ENCODE measurements around the gene KLF8. TPM values are rescaled to one million over a fixed set of nuclear protein-coding genes. Genes with fewer than 3 reads are reported as not detected.
"Not testable (repeated sequence)": the region's sequence is repeated elsewhere in the genome, so short reads cannot be mapped to it uniquely, and the experiment has no call there.

Gene KLF8
- total RNA-seq: 3.3 TPM
- polyA plus RNA-seq (ENCODE audit: insufficient read depth in 1 of 8, insufficient read length in 8 of 8, low replicate concordance in 1 of 8): 1 to 10 TPM; 2.3 to 6.9 (median 4.5) TPM
- long read RNA-seq, donor 1: 0 reads
- long read RNA-seq, donor 2: 0 reads
- long read RNA-seq, donor 3, partial matches to known transcripts: 0 of 1 reads
- long read RNA-seq, donor 3, other reads (novel, unspliced or antisense): 0 of 1 reads
- long read RNA-seq, donor 4, partial matches to known transcripts: 0 of 1 reads
- long read RNA-seq, donor 4, other reads (novel, unspliced or antisense): 0 of 1 reads
- long read RNA-seq, donor 5, partial matches to known transcripts: 0 of 2 reads
- long read RNA-seq, donor 5, other reads (novel, unspliced or antisense): 0 of 2 reads
- long read RNA-seq, donor 6, full-length matches to known transcripts: 2 of 2 reads
- long read RNA-seq, donor 6, partial matches to known transcripts: 0 of 2 reads
- long read RNA-seq, donor 6, other reads (novel, unspliced or antisense): 0 of 2 reads
- long read RNA-seq, donor 7: 0 reads
- long read RNA-seq, donor 8, full-length matches to known transcripts: 1 of 1 reads
- long read RNA-seq, donor 8, partial matches to known transcripts: 0 of 1 reads
- long read RNA-seq, donor 8, other reads (novel, unspliced or antisense): 0 of 1 reads
- long read RNA-seq, donor 9: 0 reads
- long read RNA-seq, donor 10, full-length matches to known transcripts: 5 of 5 reads
- long read RNA-seq, donor 10, partial matches to known transcripts: 0 of 5 reads
- long read RNA-seq, donor 10, other reads (novel, unspliced or antisense): 0 of 5 reads
- long read RNA-seq, donor 11: 0 reads

DNA sequence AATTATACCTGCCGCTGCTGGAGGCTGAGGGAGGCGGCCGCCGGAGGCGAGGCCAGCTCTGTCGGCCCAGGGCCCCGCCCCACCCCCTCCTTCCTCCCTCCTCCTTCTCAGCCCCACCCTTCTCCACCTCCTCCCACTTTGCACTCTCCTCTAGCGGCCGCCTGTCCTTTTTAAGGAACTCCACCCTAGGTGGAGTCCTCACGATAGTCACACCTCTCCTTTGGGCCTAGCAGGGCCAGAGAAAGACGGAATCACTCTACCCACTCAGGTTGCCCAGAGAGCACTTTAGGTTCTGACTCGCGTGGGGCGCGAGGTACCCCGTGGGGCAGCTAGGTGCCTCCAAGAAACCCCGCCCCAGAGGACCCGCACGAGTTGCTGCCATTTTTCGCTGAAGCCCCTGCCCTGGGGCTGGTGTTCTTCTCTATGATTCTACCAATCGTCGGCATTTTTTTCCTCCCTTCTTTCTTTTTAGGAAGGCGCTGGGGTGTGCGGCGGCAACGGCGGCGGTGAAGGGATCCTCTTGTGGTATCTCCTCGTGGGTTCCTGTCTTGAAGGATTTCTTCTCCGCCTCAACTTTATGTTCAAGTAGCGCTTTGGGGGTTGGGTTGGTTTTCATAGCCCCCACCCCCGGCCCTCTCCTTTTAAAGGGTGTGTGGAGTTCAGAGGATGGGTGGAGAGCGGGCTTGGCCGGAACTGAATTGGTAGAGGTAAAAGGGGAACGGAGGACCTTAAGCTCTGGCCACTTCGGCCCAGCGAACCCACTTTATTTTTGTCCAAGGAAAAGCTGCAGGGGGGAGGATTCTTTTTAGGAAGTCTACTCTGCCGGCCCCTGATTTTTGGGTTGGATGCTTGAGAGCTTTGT lies at the start of gene KLF8:
TSS of gene KLF8 (plus strand) at position 136 of the 862 bp plus-strand sequence. CDS start 979 bp downstream, outside the sequence.
- Histone ChIP-seq H3K9me3 (replicated peaks; ENCODE audit: control insufficient read depth, low read depth, low read length) (no peaks in the 10 kb centered on the region), H3K27me3 (ENCODE audit: control insufficient read depth, insufficient read depth, low read length) (peaks cover 27% of the 10 kb centered on the region), H3K4me1 (ENCODE audit: control insufficient read depth, insufficient read depth, low read length) (peaks cover 4% of the 10 kb centered on the region), H3K36me3 (ENCODE audit: control insufficient read depth, insufficient read depth, low read length) (no peaks in the 10 kb centered on the region), H3K27ac (ENCODE audit: low read length) (peak within 1 kb of the TSS; percentile 51), H3K4me3 (ENCODE audit: low read length) (peak within 1 kb of the TSS; percentile 47)
- peak; percentile 41 for DNase-seq
- WGBS (ENCODE audit: insufficient coverage): 27% methylated on average over 22 of the region's 38 CpGs

DNA sequence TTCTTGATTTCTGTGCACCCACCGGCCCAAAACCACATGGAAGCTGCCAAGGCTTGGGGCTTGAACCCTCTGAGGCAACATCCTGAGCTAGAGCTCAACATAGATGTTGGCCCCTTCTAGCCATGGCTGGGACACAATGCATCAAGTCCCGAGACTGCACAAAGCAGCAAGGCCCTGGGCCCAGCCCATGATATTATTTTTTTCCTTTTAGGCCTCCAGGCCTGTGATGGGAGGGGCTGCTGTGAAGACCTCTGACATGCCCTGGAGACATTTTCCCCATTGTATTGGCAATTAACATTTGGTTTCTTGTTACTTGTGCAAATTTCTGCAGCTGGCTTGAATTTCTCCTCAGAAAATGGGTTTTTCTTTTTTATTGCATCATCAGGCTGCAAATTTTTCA lies 25.2 kb upstream of the KLF8 start:
- not testable (repeated sequence) for H3K27ac ChIP-seq (ENCODE audit: low read length); H3K27me3 ChIP-seq (ENCODE audit: control insufficient read depth, insufficient read depth, low read length); DNase-seq; H3K36me3 ChIP-seq (ENCODE audit: control insufficient read depth, insufficient read depth, low read length); H3K4me1 ChIP-seq (ENCODE audit: control insufficient read depth, insufficient read depth, low read length); H3K9me3 ChIP-seq (replicated peaks; ENCODE audit: control insufficient read depth, low read depth, low read length); H3K4me3 ChIP-seq (ENCODE audit: low read length)
- WGBS (ENCODE audit: insufficient coverage): 50% methylated on average over 1 of the region's 2 CpGs

DNA sequence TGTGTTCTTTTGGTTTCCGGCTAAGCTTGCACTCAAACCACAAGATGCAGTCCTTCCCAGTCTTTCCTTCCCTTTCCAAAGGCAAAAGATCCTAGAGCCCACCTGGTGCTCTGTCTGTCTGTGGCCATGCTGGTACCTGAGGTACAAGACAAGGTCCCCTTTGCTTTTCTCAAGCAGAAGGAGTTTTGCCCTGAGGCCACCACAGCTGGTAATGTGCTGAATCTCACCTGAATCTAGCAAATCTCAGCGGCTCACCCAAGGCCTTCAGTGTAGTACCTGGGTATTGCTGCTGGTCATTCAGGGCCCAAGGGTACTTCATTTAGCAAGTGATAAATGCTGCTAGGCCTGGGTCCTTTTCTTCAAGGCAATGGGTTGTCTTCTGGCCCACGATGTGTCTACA lies 20.5 kb upstream of the KLF8 start:
- Histone ChIP-seq H3K27ac (ENCODE audit: low read length) (no peak overlapping the region), H3K9me3 (replicated peaks; ENCODE audit: control insufficient read depth, low read depth, low read length) (no peaks in the 10 kb centered on the region), H3K36me3 (ENCODE audit: control insufficient read depth, insufficient read depth, low read length) (no peaks in the 10 kb centered on the region), H3K4me1 (ENCODE audit: control insufficient read depth, insufficient read depth, low read length) (no peaks in the 10 kb centered on the region), H3K27me3 (ENCODE audit: control insufficient read depth, insufficient read depth, low read length) (peaks cover 3% of the 10 kb centered on the region), H3K4me3 (ENCODE audit: low read length) (no peak overlapping the region)
- DNase-seq: no peak
- WGBS (ENCODE audit: insufficient coverage): 77% methylated on average over 2 of the region's 3 CpGs

DNA sequence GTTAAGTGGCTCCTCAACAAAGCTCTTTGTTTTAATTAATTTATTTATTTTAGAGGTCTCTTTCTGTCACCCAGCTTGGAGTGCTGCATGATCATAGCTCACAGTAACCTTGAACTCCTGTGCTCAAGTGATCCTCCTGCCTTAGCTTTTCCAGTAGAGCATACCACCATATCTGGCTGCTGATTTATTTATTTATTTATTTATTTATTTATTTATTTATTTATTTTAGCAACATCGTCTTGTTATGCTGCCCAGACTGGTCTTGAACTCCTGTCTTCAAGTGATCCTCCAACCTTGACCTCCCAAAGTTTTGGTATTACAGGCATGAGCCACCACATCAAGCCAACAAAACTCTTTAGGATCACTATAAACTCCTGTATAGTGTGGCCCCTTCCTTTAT lies 15.8 kb upstream of the KLF8 start:
- H3K4me3 ChIP-seq (ENCODE audit: low read length): no peak overlapping the region
- no peak overlapping the region for H3K27ac ChIP-seq (ENCODE audit: low read length)
- H3K9me3 ChIP-seq (replicated peaks; ENCODE audit: control insufficient read depth, low read depth, low read length): no peaks in the 10 kb centered on the region
- H3K4me1 ChIP-seq (ENCODE audit: control insufficient read depth, insufficient read depth, low read length): no peaks in the 10 kb centered on the region
- H3K27me3 ChIP-seq (ENCODE audit: control insufficient read depth, insufficient read depth, low read length): peaks cover 5% of the 10 kb centered on the region
- DNase-seq: no peak
- WGBS (ENCODE audit: insufficient coverage): no CpG with 5 or more reads among the region's 1 CpG
- no peaks in the 10 kb centered on the region for H3K36me3 ChIP-seq (ENCODE audit: control insufficient read depth, insufficient read depth, low read length)

DNA sequence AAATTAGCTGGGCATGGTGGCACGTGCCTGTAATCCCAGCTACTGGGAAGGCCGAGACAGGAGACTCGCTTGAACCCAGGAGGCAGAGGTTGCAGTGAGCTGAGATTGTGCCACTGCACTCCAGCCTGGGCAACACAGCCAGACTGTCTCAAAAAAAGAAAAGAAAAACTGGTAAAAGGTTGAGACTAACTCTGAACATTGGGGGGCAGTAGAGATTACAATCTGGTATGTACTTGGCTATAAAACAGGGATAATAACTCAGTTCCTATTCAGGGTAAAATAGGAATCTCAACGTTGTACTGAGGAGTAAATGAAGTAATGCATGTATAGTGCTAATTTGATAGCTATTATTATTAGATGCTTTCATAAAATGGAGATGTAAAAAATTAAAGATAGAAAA lies 12.5 kb upstream of the KLF8 start:
- no peaks in the 10 kb centered on the region for H3K9me3 ChIP-seq (replicated peaks; ENCODE audit: control insufficient read depth, low read depth, low read length)
- WGBS (ENCODE audit: insufficient coverage): 29% methylated on average over 3 of the region's 4 CpGs
- no peak overlapping the region for H3K27ac ChIP-seq (ENCODE audit: low read length)
- no peak overlapping the region for H3K4me3 ChIP-seq (ENCODE audit: low read length)
- DNase-seq: peak; percentile 17
- no peaks in the 10 kb centered on the region for H3K4me1 ChIP-seq (ENCODE audit: control insufficient read depth, insufficient read depth, low read length)
- peaks cover 2% of the 10 kb centered on the region for H3K27me3 ChIP-seq (ENCODE audit: control insufficient read depth, insufficient read depth, low read length)
- H3K36me3 ChIP-seq (ENCODE audit: control insufficient read depth, insufficient read depth, low read length): no peaks in the 10 kb centered on the region

DNA sequence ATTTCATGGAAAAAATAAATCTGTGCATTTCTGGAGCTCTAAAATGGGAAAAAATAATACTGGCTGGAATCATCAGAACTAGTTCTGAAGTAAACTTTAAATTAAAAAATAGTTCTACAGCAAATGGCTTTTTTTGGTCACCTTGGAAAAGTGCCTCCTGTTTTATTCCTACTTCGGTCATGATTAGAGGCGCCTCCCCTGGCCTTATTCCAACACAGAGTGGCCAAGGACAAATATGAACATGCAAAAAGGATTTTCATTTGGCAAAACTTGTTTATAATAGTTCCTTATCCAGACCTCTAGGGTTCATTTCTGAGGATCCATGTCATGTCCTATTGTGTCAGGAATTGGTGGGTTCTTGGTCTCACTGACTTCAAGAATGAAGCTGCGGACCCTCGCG lies 11.1 kb upstream of the KLF8 start:
- WGBS (ENCODE audit: insufficient coverage): 100% methylated on average over 3 of the region's 5 CpGs
- peak; percentile 4 for DNase-seq

DNA sequence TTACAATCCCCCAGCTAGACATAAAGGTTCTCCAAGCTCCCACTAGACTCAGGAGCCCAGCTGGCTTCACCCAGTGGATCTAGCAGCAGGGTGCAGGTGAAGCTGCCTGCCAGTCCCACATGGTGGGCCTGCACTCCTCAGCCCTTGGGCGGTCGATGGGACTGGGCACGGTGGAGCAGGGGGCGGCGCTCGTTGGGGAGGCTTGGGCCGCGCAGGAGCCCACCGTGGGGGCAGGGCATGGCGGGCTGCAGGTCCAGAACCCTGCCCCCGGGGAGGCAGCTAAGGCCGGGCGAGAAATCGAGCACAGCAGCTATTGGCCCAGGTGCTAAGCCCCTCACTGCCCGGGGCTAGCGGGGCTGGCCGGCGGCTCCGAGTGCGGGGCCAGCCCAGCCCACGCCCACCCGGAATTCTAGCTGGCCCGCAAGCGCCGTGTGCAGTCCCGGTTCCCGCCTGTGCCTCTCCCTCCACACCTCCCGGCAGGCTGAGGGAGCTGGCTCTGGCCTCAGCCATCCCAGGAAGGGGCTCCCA lies 9.6 kb upstream of the KLF8 start:
- 88% methylated on average over 27 of the region's 28 CpGs for WGBS (ENCODE audit: insufficient coverage)

More for the DNA sequence above, 11.1 kb upstream of the KLF8 start:
- H3K36me3 ChIP-seq (ENCODE audit: control insufficient read depth, insufficient read depth, low read length): no peaks in the 10 kb centered on the region
- H3K4me3 ChIP-seq (ENCODE audit: low read length): no peak overlapping the region
- H3K27ac ChIP-seq (ENCODE audit: low read length): no peak overlapping the region
- no peaks in the 10 kb centered on the region for H3K4me1 ChIP-seq (ENCODE audit: control insufficient read depth, insufficient read depth, low read length)
- peaks cover 2% of the 10 kb centered on the region for H3K27me3 ChIP-seq (ENCODE audit: control insufficient read depth, insufficient read depth, low read length)
- no peaks in the 10 kb centered on the region for H3K9me3 ChIP-seq (replicated peaks; ENCODE audit: control insufficient read depth, low read depth, low read length)

DNA sequence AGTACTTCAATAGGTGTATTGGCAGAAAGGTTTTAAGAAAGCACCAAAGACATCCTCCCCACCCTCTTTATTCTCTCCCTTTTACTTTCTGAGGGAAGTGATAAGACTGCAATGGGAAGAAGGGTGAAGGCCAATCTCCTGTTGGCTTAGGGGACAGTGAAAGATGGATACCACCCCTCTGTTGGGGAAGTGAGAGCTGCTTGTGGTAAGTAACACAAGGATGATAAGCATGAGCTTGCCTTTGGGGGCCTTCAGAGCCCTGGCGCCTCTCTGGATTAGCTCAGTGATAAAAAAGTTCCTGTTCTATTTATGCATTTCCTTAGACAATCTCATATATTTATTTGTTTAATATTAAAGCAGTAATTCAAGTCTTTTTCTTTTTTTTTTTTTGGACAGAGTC lies 5.2 kb upstream of the KLF8 start:
- WGBS (ENCODE audit: insufficient coverage): no CpG with 5 or more reads among the region's 1 CpG

More for the DNA sequence above, 9.6 kb upstream of the KLF8 start:
- no peak for DNase-seq
- Histone ChIP-seq H3K36me3 (ENCODE audit: control insufficient read depth, insufficient read depth, low read length) (no peaks in the 10 kb centered on the region), H3K27me3 (ENCODE audit: control insufficient read depth, insufficient read depth, low read length) (peaks cover 4% of the 10 kb centered on the region), H3K4me3 (ENCODE audit: low read length) (no peak overlapping the region), H3K4me1 (ENCODE audit: control insufficient read depth, insufficient read depth, low read length) (no peaks in the 10 kb centered on the region), H3K9me3 (replicated peaks; ENCODE audit: control insufficient read depth, low read depth, low read length) (no peaks in the 10 kb centered on the region), H3K27ac (ENCODE audit: low read length) (no peak overlapping the region)

DNA sequence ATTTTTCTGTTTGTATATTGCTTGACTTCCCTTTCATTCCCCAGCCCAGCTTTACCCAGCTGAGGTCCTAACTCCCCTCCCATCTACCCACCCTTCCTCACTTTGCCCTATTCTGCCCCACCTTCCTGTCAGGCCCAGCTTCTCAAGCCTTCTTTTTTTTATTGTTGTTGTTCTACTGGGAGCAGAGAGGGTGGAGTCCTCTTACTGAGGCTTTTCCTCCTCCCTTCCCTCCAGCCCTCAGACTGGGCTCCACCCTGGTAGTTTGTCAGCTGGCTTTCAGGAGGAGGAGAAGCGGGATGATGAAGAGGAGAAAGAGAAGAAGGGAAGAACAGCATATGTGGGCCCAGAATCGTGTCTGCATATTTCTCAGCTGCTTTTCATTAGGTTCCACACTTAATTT lies 3.2 kb upstream of the KLF8 start:
- Histone ChIP-seq H3K4me3 (ENCODE audit: low read length) (no peak overlapping the region), H3K4me1 (ENCODE audit: control insufficient read depth, insufficient read depth, low read length) (peaks cover 4% of the 10 kb centered on the region), H3K9me3 (replicated peaks; ENCODE audit: control insufficient read depth, low read depth, low read length) (no peaks in the 10 kb centered on the region), H3K27me3 (ENCODE audit: control insufficient read depth, insufficient read depth, low read length) (peaks cover 30% of the 10 kb centered on the region), H3K36me3 (ENCODE audit: control insufficient read depth, insufficient read depth, low read length) (no peaks in the 10 kb centered on the region), H3K27ac (ENCODE audit: low read length) (no peak overlapping the region)
- no CpG with 5 or more reads among the region's 2 CpGs for WGBS (ENCODE audit: insufficient coverage)
- DNase-seq: peak; percentile 38

More for the DNA sequence above, 5.2 kb upstream of the KLF8 start:
- Histone ChIP-seq H3K27ac (ENCODE audit: low read length) (no peak overlapping the region), H3K9me3 (replicated peaks; ENCODE audit: control insufficient read depth, low read depth, low read length) (no peaks in the 10 kb centered on the region), H3K4me1 (ENCODE audit: control insufficient read depth, insufficient read depth, low read length) (no peaks in the 10 kb centered on the region), H3K4me3 (ENCODE audit: low read length) (no peak overlapping the region), H3K27me3 (ENCODE audit: control insufficient read depth, insufficient read depth, low read length) (peaks cover 12% of the 10 kb centered on the region), H3K36me3 (ENCODE audit: control insufficient read depth, insufficient read depth, low read length) (no peaks in the 10 kb centered on the region)
- DNase-seq: no peak

All from muscle of leg (tissue), 16 donors.